HG03139 (cell line): ENCODE data around the gene PLEKHA6.

ENCODE experiments used
- ATAC-seq: cut with Tn5 transposase; IDR thresholded peaks from one replicate; pipeline ENCODE4 v1.9.1; 2021; ENCODE audit not compliant: unreplicated experiment

Gene PLEKHA6

DNA sequence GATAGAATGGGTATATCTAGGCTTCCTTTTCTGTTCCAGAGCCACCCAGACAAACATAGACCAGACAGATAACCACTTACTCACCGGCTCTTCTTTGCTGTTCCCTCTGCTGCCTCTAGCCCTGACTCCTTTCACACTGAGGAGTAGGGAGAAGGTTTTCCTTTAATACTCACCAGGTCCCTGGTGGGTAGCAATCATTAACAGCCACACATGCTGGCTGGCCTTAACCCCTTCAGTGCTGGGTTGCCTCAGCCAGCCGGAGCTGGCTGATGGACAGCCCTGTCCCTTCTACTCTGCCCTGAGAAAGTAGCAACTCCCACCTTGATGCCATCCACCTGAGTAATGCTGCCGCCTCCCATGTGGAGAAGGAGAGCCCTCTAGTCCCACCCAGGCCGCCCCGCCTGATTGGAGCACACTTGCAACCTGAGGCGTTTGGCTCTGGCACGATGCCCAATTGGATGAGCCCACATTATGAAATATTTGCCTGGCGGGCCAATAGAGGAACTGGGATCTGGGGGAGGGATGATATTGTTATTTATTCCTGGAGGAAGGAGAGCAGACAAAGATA, 71.6 kb downstream of the PLEKHA6 start:
- ATAC-seq = no peak

DNA sequence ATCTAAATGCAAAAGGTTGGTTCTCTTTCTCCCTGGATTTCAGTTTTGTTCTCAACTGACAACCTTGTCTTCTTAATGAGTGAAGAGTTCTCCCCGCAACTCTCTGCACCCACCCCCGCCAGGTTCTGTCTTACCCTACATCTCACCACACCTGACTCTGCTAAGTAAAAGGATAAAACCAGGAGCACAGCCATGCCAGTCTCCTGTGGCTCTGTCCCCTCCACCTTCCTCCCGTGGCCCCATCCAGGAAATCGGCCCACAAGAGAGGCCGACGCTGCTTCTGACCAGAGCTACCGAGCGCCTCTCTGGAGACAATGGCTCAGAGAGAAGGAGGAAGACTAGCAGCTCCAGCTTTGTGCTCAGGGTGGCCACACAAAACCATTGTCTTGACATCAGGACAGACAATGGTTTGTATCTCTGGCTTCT, 72.2 kb downstream of the PLEKHA6 start:
- no peak for ATAC-seq

DNA sequence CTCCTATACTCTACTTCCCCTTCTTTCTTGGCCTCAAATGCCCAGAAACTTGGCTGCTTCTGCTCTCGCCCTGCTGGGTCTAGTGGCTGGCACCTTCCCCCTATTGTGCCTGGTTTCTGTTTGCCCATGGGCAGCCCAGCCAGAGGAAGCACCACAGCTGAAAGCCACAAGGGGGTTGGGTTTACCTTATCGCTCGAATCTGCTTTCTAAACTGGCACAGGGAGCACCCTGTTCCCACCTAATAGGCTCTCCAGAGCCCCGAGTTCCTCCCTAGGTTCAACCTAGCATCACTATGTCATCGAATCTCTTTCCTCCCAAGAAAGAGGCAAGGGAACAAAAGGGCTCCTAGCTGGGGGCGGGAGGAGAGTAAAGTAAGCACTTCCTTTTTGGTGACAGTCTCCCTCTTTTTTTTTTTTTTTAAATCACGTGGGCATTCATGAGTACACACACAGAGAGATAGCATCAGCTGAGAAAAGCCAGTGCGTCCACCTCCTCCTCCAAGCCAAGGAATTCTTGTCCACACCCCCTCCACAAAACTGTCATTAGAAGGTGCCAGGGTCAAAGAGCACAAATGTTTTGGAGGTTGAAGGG, 72.8 kb downstream of the PLEKHA6 start:
- no peak for ATAC-seq

DNA sequence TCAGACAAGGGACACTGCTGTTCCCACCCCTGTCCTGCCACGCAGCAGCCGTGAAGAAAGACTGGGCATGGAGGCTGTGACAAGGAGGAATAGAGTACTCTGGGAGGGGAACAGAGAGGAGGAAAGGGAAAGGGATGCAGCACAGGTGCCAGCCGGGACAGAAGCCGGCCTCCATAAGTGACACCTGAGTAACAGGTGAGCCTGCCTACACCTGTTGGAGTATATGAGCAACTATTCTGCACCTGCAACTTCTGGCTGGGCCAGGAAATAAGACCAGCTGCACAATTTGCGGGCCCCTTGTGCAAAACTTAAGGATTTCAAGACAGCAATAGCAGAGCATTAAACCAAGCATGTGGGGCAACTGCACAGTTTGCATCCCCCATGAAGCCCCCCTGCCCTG, 73.4 kb downstream of the PLEKHA6 start:
- ATAC-seq = no peak

DNA sequence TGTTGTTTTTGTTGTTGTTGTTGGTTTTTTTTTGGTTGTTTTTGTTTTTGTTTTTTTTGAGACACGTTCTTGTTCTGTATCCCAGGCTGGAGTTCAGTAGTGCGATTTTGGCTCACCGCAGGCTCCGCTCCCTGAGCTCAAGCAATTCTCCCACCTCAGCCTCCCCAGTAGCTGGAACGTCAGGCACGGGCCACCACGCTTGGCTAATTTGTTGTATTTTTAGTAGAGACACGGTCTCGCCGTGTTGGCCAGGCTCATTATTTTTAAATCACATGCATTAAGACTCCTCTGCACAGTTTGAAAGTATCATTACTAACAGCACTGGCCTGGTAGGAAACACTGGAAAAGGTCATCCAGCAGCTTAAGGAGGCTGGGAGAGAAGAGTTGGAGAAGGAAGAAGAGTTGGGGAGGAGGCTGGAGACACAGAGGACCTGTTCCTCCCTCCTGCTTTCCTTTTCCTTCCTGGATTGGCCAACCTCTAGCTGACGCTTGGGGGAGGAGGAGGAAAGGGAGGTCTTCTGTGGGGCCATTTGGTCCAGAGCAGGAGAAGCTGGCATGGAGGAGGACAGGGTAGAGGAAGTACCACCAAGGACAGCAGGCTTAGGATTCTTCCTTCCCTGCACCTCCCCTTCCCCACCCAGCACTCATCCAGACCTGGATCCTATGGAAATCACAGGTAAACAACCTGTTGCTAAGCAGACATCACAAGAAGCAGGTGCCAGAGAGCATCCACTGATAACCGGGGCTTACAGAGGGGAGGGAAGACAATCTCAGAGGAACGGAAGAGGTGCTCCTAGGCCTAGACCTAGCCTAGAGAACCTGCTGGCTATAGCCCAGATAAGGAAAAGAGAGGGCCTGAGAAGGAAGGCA, 74.1 kb downstream of the PLEKHA6 start:
- no peak for ATAC-seq

DNA sequence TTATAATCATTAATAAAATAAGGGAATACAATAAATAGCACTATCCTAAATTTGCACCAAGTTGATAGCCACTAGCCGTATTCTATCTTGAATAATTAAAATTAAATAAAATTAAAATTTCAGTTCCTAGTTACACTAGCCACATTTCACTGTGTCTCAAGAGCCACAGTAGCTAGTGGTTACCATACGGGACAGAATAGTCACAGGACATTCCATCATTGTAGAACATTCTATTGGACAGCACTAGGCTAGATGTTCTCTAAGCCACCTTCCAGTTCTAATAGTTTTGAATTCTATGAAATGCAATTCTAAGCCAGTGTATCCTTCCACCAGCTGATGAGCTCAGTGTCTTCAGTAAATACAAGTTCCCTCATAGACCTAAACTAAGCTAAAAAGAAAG, 74.8 kb downstream of the PLEKHA6 start:
- no peak for ATAC-seq

DNA sequence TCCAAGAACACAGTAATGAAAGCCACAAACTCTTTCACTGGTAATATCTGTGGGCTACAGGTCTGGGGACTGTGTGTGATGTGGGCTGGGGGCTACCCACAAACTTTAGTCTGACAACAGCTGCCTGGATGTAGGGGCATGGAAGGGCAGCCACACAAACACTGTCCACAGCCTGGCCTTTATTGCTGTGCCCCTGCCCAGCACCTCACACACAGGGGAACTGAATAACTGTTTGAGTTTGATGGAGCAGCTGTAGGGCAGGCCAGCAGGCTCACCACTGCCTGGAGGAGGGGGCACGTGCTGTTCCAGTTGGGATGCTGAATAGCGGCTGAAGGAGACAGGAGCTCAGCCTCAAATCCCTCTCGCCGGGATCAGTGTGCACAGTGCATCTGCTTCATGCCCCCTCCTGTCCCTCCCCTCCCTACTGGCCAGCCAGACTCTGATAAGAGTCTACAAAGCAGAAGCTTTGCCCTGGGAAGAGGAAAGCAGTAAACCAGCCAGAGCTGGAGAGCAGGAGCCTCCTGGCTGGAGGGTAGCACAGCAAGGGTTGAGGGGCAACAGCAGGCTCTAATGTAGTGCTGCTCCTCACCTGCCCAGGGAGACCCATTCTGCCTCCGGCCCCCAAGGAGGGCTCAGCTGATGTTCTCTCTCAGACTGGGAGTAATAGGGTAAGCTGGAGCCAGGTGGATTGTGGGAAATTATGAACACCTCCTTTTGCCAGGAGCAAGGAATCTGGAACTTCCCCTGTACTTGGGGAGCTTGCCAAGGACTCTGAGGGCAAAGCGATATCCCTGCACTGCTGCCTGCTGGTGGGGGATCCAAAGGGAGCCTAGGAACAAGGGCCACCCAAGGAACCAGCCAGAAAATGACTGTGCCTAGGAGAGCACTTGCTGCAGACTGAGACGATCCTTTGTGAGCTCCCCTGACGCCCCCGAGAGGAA, 75.7 kb downstream of the PLEKHA6 start:
- ATAC-seq = no peak

DNA sequence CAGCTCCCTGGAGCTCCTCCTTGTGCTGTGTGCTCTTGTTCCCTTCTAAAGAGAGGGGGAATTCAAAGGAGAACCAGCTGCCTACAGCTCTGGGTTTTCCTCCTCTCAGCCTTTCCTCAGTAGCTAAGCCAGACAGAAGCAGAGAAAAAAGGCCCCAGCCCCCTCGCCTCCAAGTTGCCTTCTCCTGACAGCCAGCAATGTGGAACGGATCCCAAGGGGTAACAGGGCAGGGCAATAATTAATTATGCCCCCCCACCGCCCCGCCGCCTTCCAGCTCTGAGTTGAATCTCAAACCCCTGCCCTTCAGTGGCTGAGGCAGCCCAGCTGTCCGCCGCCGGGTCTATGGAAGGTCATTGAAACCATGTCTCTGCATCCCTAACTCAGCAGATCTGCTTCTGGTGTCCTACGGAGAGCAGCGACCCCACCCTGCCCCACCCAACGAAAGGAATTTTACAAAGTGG, 76.9 kb downstream of the PLEKHA6 start:
- no peak for ATAC-seq

DNA sequence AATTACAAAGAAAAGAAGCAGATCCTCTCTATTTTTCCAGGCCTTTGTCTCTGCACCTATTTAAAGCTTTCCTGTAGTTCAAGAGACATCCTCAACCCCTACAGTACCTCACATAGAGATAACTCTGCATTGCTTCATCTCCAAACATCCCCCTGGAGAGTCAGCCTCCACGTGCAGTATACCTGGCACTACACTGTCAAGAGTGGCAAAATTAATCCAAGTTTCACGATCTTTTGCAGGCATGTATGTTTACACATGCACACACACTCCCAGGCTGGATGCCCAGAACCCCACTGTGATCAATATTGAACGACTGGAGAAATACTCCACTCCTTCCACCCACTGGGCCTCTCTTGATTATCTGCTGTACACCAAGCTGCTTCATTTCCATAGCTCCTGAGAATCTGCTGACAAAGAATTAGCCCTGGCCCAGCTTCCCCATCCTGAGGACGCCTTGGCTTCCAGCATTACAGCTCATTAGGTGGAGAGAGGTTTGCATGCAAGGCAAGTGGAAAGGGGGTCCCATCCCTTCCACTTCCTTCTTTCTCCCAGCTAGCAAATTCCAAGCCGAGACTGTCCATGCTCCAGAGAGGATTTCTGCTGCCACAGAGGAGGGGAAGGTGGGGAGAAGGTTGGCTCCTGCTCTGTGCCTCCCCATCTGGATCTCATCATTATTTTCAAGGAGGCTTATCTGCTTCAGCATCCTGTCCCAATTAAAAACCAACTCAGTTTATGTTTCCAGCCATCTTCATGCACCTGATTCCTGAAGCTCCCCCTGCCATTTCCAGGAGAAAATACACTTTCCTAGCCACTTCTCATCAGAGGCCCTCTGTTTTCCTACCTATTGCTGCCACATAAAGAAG, 79.4 kb downstream of the PLEKHA6 start:
- ATAC-seq = no peak

DNA sequence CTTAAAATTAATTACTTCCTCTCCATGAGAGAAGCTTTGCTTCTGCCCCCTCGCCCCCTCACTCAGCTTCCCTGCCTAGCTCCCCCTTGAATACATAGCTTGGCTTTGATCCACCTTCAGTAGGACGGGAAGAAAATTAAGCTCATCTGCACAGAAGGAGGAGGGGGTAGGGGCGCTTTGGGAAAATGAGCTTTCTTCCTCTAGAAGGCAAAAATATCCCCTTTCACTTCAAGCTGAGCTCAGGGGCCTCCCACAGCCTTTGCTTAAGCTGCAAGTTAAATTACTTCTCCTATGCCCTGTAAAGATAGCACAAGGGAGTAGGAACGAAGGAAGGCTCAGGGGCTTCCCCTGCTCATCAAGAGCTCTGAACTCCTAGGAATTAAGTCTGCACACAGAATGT, 80.8 kb downstream of the PLEKHA6 start:
- no peak for ATAC-seq

DNA sequence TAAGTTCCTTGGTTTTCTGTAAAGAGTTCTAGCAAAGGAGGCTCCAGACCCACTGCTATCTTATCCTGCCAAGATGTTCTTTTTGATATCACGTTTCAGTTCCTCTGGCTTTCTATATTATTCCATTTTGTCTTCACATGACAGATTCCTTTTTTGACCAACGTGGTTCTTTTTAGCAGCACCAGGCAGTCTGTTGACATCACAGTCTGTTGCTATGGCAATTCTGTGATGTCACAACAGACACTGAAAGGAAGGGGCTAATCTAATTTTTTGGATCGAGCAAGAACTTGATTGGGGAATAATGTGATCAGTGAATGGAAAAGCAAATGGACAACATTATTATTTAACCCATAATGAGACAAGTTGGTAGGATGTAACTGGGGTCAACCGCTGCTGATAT, 81.5 kb downstream of the PLEKHA6 start:
- no peak for ATAC-seq

DNA sequence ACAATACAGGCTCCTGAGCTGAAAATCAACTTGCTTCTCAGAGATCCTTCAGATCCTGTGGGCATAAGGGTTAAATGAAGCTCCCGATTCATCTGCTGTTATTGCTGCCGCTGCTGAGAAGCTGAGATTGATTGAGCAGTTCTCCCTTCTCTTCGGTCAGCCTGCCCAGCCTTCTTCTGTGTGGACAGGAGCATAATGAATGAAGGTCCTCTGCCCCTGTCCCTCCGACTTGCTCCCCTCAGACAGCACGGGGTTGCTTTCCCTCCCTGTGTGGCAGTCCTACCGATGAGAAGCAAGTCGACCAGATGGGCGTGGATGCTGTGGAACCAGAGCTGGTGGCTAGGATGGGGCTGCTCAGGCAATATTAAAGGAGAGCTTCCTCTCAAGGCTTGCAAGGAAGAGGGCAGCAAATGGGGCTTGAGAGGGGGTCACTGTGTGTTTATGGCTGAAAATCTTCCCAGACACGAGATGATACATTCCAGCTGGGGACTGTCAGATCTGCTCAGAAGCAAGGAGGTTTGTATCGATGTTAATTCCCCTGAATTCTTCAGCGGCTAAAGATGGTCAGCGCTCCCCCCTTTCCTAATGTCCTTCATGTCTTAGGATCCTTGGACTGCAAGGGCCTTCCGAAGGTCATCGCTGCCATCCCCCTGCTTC, 82.0 kb downstream of the PLEKHA6 start:
- no peak for ATAC-seq

DNA sequence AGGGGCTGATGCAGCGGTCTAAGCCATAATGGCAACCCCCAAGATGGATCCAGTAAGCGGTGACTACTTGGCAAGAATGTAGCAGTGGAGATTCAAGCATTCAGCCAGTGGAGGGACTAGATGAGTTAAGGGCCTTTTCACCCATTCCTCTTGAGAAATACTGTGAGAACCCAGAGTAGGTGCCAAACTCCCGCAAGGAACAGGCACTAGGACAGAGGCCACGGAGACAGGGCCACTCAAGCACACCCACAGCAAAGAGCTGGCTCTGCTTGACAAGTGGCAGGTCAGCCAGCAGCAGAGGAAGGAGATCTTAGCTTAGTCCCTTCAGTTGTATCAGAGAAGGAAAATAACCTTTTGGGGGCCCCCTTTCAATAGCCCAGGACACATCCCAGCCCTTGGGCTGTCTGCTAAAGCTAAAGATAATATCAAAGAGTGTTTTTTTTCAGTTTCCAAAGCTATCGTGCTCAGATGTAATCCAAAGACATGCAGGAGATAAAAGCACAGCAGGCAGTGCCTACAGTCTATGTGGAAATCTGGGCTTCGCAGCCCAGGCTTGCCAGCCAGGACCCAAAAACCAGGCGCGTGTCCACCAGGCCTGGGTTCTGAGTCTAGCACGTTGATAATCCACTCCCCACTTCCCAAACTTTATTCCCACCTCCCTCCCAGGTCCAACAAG, 83.9 kb downstream of the PLEKHA6 start:
- ATAC-seq = no peak

DNA sequence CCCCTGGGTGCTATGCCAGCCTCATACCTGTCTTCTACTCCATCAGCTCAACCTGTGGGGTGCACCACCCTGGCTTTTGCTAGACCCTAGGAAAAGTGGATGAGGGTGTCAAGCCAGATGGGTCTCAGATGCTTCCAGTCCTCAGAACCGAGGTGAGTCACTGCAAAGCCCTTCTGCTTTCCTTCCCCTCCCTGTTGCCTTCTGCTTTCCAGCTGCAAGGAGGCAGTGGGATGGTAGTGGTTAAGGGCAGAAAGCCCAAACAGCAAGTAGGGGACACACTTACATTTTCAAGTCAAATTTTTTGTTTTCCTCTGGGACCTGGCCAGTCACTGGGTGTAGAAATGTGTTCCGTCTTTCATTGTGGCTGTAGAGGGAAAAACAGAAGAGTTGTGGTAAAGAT, 85.3 kb downstream of the PLEKHA6 start:
- ATAC-seq = no peak

DNA sequence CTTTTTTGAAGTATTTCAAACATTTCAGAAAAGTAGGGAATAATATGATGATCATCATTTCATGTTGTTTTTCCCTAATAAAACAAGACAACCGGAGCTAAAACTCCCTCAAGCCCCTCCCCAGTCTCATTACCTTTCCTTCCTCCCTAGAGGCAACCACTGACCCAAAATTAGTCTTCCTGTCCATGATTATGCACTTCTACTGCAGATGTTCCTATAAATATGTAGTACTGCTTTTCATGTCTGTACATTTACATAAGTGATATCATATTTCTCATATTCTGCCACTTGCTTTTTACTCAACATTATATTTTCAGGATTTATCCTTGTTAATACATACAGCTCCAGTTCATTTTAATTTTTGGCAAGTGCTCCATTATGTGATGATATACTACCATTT, 87.2 kb downstream of the PLEKHA6 start:
- ATAC-seq = no peak

DNA sequence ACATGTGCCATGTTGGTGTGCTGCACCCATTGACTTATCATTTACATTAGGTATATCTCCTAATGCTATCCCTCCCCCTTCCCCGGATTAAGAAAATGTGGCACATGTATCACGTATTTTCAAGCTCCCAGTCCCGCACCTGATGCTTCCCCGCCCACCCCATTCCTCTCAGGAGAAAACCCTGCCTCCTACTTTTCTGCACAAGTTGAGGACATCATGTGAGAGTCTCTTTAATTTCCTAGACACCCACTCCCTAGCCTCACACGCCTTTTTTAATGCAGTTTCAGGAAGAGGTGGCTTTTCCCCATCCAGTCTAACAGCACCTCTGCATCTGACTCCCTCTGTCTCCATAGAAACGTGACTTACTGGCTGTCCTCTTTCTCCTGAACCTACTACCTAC, 87.8 kb downstream of the PLEKHA6 start:
- no peak for ATAC-seq

DNA sequence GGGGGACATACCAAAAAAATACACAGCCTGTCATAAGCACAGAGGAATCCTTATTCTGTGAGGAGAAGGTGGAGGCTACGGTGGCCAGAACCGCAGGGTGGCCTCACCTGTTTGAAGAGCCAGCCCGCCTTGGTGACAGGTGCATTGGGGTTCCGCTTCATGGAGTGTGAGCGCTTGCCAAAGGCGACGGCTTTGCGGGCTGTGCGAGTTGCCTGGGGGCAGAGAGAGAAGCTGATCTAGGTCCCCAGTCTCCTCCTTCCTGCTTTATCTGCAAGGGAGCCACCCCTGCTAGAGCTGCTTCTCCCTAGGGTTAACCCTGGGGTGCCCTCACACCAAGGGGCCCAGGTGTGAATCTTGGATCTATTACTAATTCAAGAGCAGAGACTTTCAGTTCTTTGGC, 91.6 kb downstream of the PLEKHA6 start:
- no peak for ATAC-seq

DNA sequence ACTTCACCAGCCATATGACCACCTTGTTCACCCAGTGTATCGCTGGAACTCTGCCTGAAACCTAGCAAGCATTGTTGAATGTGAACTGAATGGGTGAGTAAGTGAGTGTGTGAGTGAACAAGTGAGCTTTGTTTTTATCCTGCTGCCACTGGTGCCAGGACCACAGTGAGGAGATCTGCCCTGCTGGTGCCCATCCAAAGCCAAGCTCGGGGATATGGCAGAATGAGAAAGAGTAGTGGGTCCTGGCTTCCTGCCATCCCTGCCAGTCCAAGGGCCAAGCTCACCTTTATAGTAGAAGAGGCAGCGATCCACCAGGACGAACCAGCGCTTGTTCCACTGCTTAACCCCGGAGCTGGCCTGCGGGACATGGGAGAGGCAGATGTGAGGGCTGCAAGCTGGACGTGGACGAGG, 92.5 kb downstream of the PLEKHA6 start:
- no peak for ATAC-seq

DNA sequence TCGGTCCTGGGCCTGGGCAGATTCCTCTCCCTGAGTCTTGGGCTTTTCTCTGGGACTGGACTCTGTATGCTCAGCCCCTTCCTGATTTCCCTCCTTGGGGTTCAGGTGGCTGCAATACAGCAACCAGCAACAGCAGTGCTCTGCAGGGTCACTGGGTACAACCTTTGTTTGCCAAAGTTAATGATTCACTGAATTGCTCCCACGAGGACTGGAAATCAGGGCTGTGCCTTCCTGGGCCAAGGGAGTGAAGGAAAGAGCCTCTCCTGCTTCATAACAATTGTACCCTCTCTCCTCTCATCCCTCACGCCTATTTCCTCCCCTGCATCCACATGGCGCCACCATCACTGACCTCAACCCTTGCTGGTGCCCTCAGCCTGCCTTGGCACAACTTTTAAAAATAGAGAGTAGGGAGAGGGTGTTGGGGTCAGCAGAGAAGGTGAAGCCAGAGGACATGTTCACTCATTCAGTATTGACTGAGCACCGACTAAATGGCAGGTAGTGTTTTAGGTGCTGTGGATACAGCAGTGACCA, 93.2 kb downstream of the PLEKHA6 start:
- no peak for ATAC-seq
